Activated T-helper 1 cell treated with anti-CD3 and anti-CD28 coated beads, Interleukin-12 subunit alpha, Interleukin-12 subunit beta, Interleukin-2, Interleukin-4 antibody, amounts not matched to agents 30 ng/mL and 10 ng/mL and 1 ng/mL, durations not matched to agents 14 hours and 24 hours and 36 hours (primary cell): ENCODE data around the gene CTSE. TPM values are rescaled to one million over a fixed set of nuclear protein-coding genes. Genes with fewer than 3 reads are reported as not detected.
"Not testable (repeated sequence)": the region's sequence is repeated elsewhere in the genome, so short reads cannot be mapped to it uniquely, and the experiment has no call there.

Source experiments
- DNase-seq: peaks from one replicate; pipeline ENCODE4 v3.0.0; 2021; ENCODE audit warnings: low spot score
- H3K27ac Mint-ChIP-seq: one replicate; pipeline ENCODE4 v1.8.0; 2021; ENCODE audit warnings: mild to moderate bottlenecking, mixed read lengths
- H3K27me3 Mint-ChIP-seq: one replicate; pipeline ENCODE4 v1.8.0; 2022; ENCODE audit warnings: mild to moderate bottlenecking, moderate library complexity, mixed read lengths; ENCODE audit not compliant: insufficient read depth
- H3K36me3 Mint-ChIP-seq: one replicate; pipeline ENCODE4 v1.8.0; 2021; ENCODE audit warnings: low read depth, mixed read lengths
- H3K4me1 Mint-ChIP-seq: one replicate; pipeline ENCODE4 v1.8.0; 2021; ENCODE audit warnings: low read depth, mixed read lengths
- H3K4me3 Mint-ChIP-seq: one replicate; pipeline ENCODE4 v1.8.0; 2021; ENCODE audit warnings: mild to moderate bottlenecking, moderate library complexity, mixed read lengths
- H3K9me3 Mint-ChIP-seq: one replicate; pipeline ENCODE4 v1.8.0; 2021; ENCODE audit warnings: mixed read lengths
- intact Hi-C: fragments of 100-400 bp; cut with micrococcal nuclease; formaldehyde crosslinking; loops from one replicate; pipeline ENCODE4 v1.15.1; 2024
- total RNA-seq: library from RNA; stranded (reverse); gene quantifications from 2 replicates; pipeline ENCODE4 v1.2.3, GENCODE V29; 2022

The CTSE gene
- total RNA-seq = not detected in 2 replicates

GRCh38 chr1:206023695-206024094, at the start of gene CTSE:
TSS of gene CTSE (minus strand) at chr1:206023895. CDS start at chr1:206023791, 104 bp downstream.
- no peak for DNase-seq
- Mint-ChIP-seq H3K27me3 (peaks cover 35% of the 10 kb centered on the region), H3K27ac (no peak within 1 kb of the TSS), H3K4me3 (no peak within 1 kb of the TSS), H3K36me3 (no peaks in the 10 kb centered on the region), H3K9me3 (no peaks in the 10 kb centered on the region), H3K4me1 (no peaks in the 10 kb centered on the region)
- intact Hi-C loops = no loop called here

- H3K9me3 Mint-ChIP-seq = no peaks in the 10 kb centered on the region
- no peak for DNase-seq
- H3K27me3 Mint-ChIP-seq = peaks cover 60% of the 10 kb centered on the region
- H3K27ac Mint-ChIP-seq = no peak overlapping the region
- H3K4me1 Mint-ChIP-seq = peaks cover 18% of the 10 kb centered on the region
- H3K36me3 Mint-ChIP-seq = no peaks in the 10 kb centered on the region
- no peak overlapping the region for H3K4me3 Mint-ChIP-seq
- intact Hi-C loops = loop anchor here (5.0 kb wide), 1 partner anchor 37 kb away; no protein-coding TSS in a partner anchor
These were observed 47.1 kb upstream of the CTSE start for GRCh38 chr1:206070627-206071304.

GRCh38 chr1:206068314-206068713, 44.6 kb upstream of the CTSE start:
- Mint-ChIP-seq H3K27me3 (peaks cover 55% of the 10 kb centered on the region), H3K36me3 (no peaks in the 10 kb centered on the region), H3K4me1 (peaks cover 18% of the 10 kb centered on the region), H3K4me3 (no peak overlapping the region), H3K9me3 (no peaks in the 10 kb centered on the region), H3K27ac (no peak overlapping the region)
- intact Hi-C loops = no loop called here
- no peak for DNase-seq

DNA sequence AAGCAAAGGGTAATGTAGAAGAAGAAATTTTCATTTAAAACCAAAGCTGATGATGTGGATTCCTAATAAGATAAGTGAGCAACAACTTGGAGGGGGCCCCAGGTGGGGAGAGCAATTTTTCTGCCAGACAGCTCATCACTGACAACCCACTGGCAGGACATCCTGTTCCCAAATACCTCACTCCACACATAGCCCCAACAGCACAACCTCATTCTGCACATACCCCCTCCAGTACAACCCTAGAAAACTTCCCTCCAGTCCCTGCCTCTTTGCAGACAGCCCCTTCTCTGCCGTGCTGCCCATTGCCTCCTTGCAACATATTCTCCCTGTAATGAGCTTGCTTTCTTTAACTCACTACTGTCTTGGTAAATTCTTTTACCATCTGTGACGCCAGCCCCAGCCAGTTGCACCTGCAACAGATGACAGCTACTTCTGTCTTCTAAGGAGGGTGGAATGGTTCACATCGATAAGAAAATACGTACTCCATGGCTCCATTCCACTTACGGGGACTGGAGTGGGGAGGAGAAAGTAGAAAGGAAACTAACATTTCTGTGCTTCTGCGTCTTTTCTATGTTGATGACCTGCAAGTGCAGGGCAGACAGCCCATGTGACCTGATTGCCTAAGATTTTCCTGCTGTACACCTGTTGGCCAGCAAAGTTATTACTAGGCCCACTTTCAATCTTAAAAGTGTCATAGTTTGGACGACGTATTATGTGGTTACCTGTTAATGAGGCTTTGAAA, 44.0 kb upstream of the CTSE start:
- Mint-ChIP-seq H3K36me3 (no peaks in the 10 kb centered on the region), H3K4me3 (no peak overlapping the region), H3K4me1 (peaks cover 18% of the 10 kb centered on the region), H3K9me3 (peaks cover 5% of the 10 kb centered on the region), H3K27me3 (peaks cover 53% of the 10 kb centered on the region), H3K27ac (no peak overlapping the region)
- intact Hi-C loops = loop anchor here (2.0 kb wide), 1 partner anchor 17 kb away; no protein-coding TSS in a partner anchor
- DNase-seq = no peak

DNA sequence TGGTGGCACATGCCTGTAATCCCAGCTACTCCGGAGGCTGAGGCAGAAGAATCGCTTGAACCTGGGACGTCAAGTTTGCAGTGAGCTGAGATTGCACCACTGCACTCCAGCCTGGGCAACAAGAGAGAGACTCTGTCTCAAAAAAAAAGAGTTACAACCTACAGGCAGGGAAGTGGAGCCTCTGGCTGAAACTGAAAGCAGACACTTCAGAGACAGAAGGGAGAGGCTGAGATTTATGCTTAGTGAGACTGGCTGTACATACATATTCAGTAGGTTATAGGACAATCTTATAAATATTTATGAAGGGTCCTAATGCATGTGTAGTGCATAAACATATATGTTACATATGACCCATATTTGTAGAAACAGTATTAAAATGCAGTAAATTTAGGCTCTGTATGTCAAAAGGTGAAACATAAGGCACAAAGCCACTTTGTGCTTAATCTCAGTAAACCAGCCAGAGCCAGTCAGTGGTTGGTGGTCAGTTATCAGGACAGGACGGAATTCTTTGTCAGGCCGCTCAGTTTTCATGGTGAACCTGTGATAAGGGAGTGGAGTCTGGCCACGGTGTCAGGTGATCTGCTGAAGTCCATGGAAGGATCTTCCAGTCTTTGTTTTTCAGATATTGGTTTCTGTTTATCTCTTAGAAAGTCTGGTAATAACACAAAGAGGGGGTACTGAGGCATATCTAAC, 42.9 kb upstream of the CTSE start:
- H3K36me3 Mint-ChIP-seq = no peaks in the 10 kb centered on the region
- H3K27ac Mint-ChIP-seq = no peak overlapping the region
- intact Hi-C loops = loop anchor here (2.0 kb wide), 1 partner anchor 16 kb away; no protein-coding TSS in a partner anchor
- H3K27me3 Mint-ChIP-seq = peaks cover 55% of the 10 kb centered on the region
- H3K4me3 Mint-ChIP-seq = no peak overlapping the region
- H3K9me3 Mint-ChIP-seq = peaks cover 5% of the 10 kb centered on the region
- H3K4me1 Mint-ChIP-seq = peaks cover 18% of the 10 kb centered on the region
- DNase-seq = no peak

- H3K27me3 Mint-ChIP-seq = peaks cover 52% of the 10 kb centered on the region
These were observed 42.0 kb upstream of the CTSE start for GRCh38 chr1:206065547-206066145.

DNA sequence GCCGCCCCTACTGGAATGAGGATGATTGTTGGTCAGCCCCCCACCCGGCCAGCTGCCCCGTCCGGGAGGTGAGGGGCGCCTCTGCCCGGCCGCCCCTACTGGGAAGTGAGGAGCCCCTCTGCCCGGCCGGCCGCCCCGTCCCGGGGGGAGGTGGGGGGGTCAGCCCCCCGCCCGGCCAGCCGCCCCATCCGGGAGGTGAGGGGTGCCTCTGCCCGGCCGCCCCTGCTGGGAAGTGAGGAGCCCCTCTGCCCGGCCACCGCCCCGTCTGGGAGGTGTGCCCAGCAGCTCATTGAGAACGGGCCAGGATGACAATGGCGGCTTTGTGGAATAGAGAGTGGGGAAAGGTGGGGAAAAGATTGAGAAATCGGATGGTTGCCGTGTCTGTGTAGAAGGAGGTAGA, 40.8 kb upstream of the CTSE start:
- peaks cover 18% of the 10 kb centered on the region for H3K4me1 Mint-ChIP-seq
- H3K4me3 Mint-ChIP-seq, intact Hi-C loops, H3K36me3 Mint-ChIP-seq, DNase-seq, H3K27ac Mint-ChIP-seq, H3K9me3 Mint-ChIP-seq: not testable (repeated sequence)
- peaks cover 56% of the 10 kb centered on the region for H3K27me3 Mint-ChIP-seq

More at GRCh38 chr1:206065547-206066145, 42.0 kb upstream of the CTSE start:
- H3K4me1 Mint-ChIP-seq = peaks cover 18% of the 10 kb centered on the region
- no peak overlapping the region for H3K4me3 Mint-ChIP-seq
- H3K9me3 Mint-ChIP-seq = peaks cover 5% of the 10 kb centered on the region
- no peak for DNase-seq
- no peaks in the 10 kb centered on the region for H3K36me3 Mint-ChIP-seq
- H3K27ac Mint-ChIP-seq = no peak overlapping the region
- intact Hi-C loops = loop anchor here (2.0 kb wide), 1 partner anchor 15 kb away; no protein-coding TSS in a partner anchor

DNA sequence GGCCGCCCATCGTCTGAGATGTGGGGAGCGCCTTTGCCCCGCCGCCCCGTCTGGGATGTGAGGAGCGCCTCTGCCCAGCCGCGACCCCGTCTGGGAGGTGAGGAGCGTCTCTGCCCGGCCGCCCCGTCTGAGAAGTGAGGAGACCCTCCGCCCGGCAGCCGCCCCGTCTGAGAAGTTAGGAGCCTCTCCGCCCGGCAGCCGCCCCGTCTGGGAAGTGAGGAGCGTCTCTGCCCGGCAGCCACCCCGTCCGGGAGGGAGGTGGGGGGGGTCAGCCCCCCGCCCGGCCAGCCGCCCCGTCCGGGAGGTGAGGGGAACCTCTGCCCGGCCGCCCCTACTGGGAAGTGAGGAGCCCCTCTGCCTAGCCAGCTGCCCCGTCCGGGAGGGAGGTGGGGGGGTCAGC, 40.3 kb upstream of the CTSE start:
- intact Hi-C loops, H3K36me3 Mint-ChIP-seq, H3K27ac Mint-ChIP-seq, DNase-seq, H3K4me3 Mint-ChIP-seq, H3K9me3 Mint-ChIP-seq: not testable (repeated sequence)
- Mint-ChIP-seq H3K27me3 (peaks cover 52% of the 10 kb centered on the region), H3K4me1 (peaks cover 18% of the 10 kb centered on the region)

DNA sequence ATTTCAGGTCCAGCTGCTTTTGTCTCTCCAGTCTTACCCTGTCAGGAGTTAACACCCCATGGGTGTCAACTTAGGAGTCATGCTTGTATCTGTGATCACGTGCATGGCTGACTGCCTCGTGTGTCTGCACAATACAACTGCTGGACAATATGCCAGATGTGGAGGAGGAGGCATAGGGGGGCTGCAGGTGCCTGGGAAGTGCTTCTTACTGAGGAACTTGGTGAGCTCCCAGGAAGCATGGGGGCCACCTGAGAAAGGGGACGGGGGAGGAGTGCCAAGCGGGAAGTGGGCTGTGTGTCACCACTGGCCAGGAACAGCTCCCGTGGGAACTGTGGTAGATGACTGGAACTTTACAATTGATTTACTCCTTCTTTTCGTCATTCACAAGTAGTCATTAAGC, 38.8 kb upstream of the CTSE start:
- Mint-ChIP-seq H3K4me3 (no peak overlapping the region), H3K27ac (no peak overlapping the region), H3K9me3 (peaks cover 5% of the 10 kb centered on the region), H3K4me1 (peaks cover 11% of the 10 kb centered on the region), H3K27me3 (peaks cover 42% of the 10 kb centered on the region), H3K36me3 (no peaks in the 10 kb centered on the region)
- DNase-seq = no peak
- intact Hi-C loops = no loop called here

DNA sequence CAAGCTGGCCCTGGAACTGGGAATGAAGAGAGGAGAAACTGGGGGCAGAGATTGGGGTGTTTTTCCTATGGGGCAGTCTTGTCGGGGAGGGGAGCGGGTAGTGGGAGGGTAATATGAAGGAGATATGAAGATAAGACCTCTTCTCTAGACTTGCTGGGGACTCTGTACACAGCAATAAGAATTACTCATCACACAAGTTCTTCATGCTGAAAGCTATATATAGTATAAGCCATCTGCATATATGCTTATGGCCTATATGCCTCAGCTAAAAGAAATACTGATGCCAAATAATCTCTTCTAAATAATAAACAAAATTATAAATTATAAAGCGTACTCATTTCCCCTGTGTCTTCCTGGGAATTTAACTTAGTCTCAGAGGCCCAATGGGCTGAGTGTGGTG, 37.1 kb upstream of the CTSE start:
- no peaks in the 10 kb centered on the region for H3K4me1 Mint-ChIP-seq
- no peaks in the 10 kb centered on the region for H3K36me3 Mint-ChIP-seq
- no peak overlapping the region for H3K27ac Mint-ChIP-seq
- no peak for DNase-seq
- H3K27me3 Mint-ChIP-seq = peaks cover 39% of the 10 kb centered on the region
- peaks cover 5% of the 10 kb centered on the region for H3K9me3 Mint-ChIP-seq
- H3K4me3 Mint-ChIP-seq = no peak overlapping the region
- intact Hi-C loops = no loop called here

DNA sequence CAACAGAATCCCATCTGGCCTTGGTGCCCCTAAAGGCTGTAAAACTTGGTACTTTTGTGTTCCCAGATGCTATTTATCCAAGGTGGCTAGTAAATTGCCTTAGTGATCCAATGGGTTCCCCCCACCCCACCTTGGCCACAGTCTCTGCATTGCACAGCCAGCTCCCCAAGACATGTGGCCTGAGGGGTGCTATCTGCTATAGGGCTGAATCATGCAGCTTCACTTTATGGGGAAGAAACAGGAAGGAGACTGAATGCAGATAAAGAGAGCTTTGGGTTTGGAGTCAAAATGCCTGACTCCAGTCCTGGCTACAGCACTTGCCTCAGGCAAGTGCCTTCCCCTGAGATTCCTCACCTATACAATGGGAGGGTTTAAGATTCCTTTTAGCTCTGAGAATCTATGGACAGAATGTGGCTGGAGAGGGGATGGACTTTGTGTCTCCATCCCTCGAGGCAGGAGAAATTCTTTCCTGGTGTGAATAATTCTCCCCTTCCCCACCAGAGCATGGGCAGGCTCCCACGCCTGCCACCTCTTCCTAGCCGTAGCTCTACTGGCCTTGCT, 35.7 kb upstream of the CTSE start:
- intact Hi-C loops = no loop called here
- peaks cover 38% of the 10 kb centered on the region for H3K27me3 Mint-ChIP-seq

DNA sequence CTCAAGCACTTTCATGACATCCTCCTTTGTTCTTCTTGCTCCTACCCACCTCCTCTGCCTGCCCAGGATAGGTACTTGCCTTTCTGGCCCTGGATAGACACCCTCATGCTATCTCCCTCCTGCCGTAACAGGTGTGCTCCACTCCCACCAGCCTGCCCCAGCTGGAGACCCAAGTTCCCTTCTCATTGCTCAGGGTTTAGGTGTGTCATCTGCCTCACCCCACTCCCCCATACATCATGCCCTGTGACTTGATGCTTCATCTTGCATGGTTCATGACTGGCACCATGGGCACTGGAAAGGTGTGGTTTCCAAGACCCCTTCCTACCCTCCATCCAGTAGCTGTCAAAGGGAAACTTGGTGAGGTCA, 35.2 kb upstream of the CTSE start:
- peaks cover 5% of the 10 kb centered on the region for H3K9me3 Mint-ChIP-seq
- intact Hi-C loops = no loop called here
- H3K27me3 Mint-ChIP-seq = peaks cover 38% of the 10 kb centered on the region
- H3K4me1 Mint-ChIP-seq = peaks cover 2% of the 10 kb centered on the region
- no peak overlapping the region for H3K4me3 Mint-ChIP-seq
- H3K27ac Mint-ChIP-seq = no peak overlapping the region
- no peak for DNase-seq
- H3K36me3 Mint-ChIP-seq = no peaks in the 10 kb centered on the region

More for the DNA sequence above, 35.7 kb upstream of the CTSE start:
- H3K27ac Mint-ChIP-seq = no peak overlapping the region
- H3K4me3 Mint-ChIP-seq = no peak overlapping the region
- H3K9me3 Mint-ChIP-seq = peaks cover 5% of the 10 kb centered on the region
- H3K36me3 Mint-ChIP-seq = no peaks in the 10 kb centered on the region
- no peak for DNase-seq
- H3K4me1 Mint-ChIP-seq = no peaks in the 10 kb centered on the region
